Retinal pigment epithelial cell (primary cell): ENCODE data around the gene WDR59.

Experiments
- DNase-seq: peaks from one replicate; pipeline ENCODE4 v3.0.0-alpha.2; 2010; ENCODE audit warnings: low read depth
- H3K4me3 ChIP-seq: 2 replicates; pipeline ENCODE4 v1.5.1; 2011; ENCODE audit warnings: mild to moderate bottlenecking, low read length, control low read depth, moderate library complexity
- TF ChIP-seq, protein P1 (sequence below): conservative IDR thresholded peaks from 2 replicates; pipeline ENCODE4 v1.5.1; 2011; ENCODE audit warnings: low read depth, low read length, control low read depth, inconsistent platforms

Gene WDR59

DNA sequence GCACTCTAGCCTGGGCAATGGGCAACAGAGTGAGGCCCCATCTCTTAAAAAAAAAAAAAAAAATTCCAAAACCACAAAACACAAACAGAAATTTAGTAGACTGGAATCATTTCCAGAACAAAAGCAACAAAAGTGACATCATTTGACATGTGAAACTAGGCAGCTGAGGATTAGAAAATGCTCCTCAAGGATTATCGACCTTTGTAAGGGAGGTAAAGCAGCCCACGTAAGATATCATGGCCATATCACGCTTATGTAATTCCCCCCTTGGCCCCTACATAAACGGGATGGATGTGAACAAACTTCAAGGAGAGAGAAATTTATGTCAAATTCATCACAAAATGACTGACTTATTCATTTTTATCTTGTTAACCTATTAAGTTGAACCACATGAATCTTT, 83.3 kb downstream of the WDR59 start:
- TF ChIP-seq, protein P1, sequence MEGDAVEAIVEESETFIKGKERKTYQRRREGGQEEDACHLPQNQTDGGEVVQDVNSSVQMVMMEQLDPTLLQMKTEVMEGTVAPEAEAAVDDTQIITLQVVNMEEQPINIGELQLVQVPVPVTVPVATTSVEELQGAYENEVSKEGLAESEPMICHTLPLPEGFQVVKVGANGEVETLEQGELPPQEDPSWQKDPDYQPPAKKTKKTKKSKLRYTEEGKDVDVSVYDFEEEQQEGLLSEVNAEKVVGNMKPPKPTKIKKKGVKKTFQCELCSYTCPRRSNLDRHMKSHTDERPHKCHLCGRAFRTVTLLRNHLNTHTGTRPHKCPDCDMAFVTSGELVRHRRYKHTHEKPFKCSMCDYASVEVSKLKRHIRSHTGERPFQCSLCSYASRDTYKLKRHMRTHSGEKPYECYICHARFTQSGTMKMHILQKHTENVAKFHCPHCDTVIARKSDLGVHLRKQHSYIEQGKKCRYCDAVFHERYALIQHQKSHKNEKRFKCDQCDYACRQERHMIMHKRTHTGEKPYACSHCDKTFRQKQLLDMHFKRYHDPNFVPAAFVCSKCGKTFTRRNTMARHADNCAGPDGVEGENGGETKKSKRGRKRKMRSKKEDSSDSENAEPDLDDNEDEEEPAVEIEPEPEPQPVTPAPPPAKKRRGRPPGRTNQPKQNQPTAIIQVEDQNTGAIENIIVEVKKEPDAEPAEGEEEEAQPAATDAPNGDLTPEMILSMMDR: no peak

DNA sequence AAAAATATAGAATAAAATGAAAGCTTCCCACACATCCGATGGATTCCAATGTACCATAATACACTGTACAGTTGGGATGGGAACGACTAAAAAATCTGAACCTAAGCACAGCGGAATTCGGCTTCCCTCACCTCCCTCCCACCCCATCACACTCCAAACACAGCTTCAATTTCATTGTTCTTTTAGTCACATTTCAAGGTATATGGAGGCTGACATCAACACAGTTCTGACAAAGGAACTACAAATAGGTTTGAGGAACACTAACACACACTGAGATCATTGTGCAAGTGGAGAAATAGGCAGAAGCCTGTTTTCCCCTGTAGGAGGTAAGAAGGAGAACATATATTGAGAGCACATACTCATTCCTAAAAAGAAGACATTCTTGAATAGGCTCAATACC, 85.1 kb downstream of the WDR59 start:
- DNase-seq: no peak
- no peak overlapping the region for H3K4me3 ChIP-seq
- TF ChIP-seq, protein P1: no peak

More for the DNA sequence above, 83.3 kb downstream of the WDR59 start:
- DNase-seq: no peak
- no peak overlapping the region for H3K4me3 ChIP-seq

DNA sequence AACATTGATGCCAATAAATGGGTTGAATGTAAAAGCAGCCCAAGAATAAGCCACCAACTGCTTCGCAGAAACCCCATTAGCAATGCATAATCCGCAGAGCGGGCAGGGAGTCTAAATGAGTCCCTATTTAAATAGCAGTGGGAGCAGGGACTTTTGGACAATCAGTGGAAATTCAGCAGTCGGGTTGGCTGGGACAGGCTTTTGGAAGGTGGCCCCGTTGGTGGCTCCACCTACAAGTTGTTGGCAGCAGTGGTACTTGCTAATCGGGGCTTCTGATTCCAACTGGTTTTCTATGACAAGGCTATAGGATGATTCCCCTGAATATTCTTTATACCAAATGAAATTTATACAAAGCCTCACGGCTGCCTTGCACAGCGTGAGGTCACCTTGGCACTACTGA, 86.3 kb downstream of the WDR59 start:
- no peak overlapping the region for H3K4me3 ChIP-seq
- TF ChIP-seq, protein P1: no peak
- no peak for DNase-seq

DNA sequence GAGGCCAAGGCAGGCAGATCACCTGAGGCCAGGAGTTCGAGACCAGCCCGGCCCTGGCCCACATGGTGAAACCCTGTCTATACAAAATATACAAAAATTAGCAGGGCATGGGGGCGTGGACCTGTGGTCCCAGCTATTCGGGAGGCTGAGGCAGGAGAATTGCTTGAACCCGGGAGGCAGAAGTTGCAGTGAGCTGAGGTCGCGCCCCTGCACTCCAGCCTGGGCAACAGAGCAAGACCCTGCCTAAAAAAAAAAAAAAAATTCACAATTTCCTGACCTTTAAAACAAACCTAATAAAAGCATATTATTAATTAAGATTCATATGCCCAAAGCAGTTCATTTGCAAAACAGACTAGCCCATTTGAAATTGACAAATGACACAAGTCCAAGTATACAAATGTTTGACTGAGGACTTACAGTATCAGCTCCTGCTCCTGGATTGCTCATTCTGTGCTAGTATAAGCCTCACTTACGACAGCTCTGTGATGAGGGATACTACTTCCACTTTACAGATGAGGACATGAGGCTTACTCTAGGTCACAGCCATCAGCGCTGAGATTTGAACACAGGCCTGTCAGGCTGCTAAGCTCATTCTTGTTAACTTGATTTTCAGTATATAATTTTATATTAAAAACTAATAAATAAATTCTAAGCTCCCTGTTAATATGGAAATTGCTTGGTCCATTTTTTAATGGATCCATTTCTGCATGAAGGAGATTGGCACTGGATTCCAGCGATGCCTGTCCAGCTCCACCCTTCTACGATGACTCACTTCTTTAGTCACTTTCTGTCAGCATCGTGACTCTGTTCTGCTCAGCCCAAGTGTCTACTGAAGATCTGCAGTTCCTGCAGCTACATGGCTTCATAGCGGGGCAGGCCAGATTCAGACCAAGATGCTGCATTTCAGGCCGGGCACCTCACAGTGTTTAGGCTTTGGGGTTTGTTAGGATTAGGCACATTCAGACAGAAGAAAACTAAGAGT, 88.2 kb downstream of the WDR59 start:
- peak; percentile 23 for DNase-seq
- TF ChIP-seq, protein P1: no peak

DNA sequence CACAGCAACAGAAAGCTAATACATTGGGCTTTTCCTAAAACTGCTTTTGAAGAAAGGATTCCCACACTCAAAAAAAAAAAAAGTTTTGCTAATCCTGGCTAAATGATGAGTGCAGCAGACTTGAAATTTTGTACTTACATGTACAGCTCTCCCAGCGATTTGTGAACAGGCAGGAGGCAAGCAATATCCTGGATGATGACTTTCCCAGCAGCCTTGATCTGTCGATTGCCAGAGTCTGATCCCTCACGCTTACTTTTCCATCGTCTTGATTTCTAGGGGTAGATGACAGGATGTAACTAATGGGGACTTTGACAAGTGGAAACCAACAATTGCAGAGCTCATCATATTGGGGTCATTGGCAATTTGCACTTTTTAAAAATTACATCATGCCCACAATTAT, 91.4 kb downstream of the WDR59 start:
- DNase-seq: no peak
- TF ChIP-seq, protein P1: no peak

More for the DNA sequence above, 88.2 kb downstream of the WDR59 start:
- no peak overlapping the region for H3K4me3 ChIP-seq

DNA sequence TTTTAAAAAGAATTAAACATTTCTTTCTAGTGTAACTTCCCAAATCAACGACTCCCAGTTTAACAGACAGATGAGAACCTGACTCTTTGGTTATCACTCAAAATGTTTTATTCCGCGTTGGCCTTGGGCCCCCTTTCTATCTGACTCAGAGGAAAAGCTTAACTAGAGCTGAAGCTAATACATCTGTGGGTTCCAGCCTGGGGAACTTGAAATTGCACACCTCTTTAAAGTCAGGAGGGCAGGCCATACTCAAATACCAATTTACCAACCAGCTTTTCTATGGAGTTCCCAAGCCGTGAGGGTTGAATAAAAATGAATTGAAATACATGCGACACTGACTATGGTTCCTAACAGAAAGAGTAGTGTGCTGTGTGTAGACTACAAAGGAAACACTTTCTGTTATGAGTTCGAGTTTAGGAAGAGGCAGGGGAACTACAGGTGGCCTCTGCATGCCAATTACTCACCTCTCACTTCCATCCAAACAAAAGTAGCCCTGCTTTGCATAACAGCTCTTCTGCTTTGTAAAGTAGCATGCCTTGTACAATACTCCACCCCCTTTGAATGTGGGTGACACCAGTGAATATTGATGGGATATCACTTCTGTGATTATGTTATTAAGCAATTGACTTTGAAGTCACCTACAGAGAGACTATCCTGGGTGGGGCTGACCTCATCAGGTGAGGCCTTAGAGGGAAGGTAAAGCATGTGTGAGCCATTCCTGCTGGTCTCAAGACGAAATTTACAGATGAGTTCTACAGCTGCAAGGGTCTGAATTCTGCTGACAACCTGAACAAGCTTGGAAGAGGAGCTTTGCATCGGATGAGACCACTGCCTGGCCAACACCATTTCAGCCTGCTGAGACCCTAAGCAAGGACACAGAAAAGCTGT, 92.1 kb downstream of the WDR59 start:
- H3K4me3 ChIP-seq: no peak overlapping the region
- no peak for DNase-seq
- TF ChIP-seq, protein P1: no peak

More for the DNA sequence above, 91.4 kb downstream of the WDR59 start:
- no peak overlapping the region for H3K4me3 ChIP-seq
